HCT116 (cell line): ENCODE results near the gene TIAM2. TPM values are rescaled to one million over a fixed set of nuclear protein-coding genes. Genes with fewer than 3 reads are reported as not detected.

Experiments
- ATAC-seq: fragments of 200-7000 bp; cut with Tn5 transposase; 2 replicates; pipeline ENCODE4 v1.9.1; 2020; ENCODE audit warnings: mild to moderate bottlenecking, moderate library complexity
- BruUV-seq: library from RNA; stranded (reverse); fragments of 400-500 nt; replicated peaks from 2 replicates; lab custom pipeline; 2021; lab: Mats Ljungman, UMichigan
- CTCF ChIA-PET: fragments of 300-600 bp; sonication (Branson Sonifier 250); formaldehyde crosslinking; loops from one replicate; lab custom pipeline; 2021; ENCODE audit warnings: antibody characterized with exemption; lab: Charles Lee
- POLR2A ChIA-PET: fragments of 300-600, 350-600 bp; sonication (Branson Sonifier 250); formaldehyde crosslinking; loops from one replicate; lab custom pipeline; 2021; ENCODE audit warnings: antibody characterized with exemption; lab: Charles Lee
- RAD21 ChIA-PET, 2 experiments: fragments of 300-600 bp; sonication (Branson Sonifier 250); formaldehyde crosslinking; loops; one replicate each; lab custom pipeline; 2023; ENCODE audit warnings: low total read pairs in 2 of 2; ENCODE audit not compliant: uncharacterized antibody in 2 of 2, unreplicated experiment in 2 of 2, low non-redundant PET in 1 of 2; lab: Charles Lee
- DNase-seq: peaks from one replicate; pipeline ENCODE4 v3.0.0-alpha.2; 2010; ENCODE audit warnings: low read depth, low spot score
- H2AFZ ChIP-seq: fragments of 200-600 bp; shearing (Covaris generic), sonication (generic); 2 replicates; pipeline ENCODE4 v1.6.1; 2017; ENCODE audit warnings: low read depth, mixed run types, mixed read lengths, antibody characterized with exemption, low read length; ENCODE audit not compliant: poor library complexity, severe bottlenecking
- H3K27ac ChIP-seq: 2 replicates; pipeline ENCODE4 v1.5.1; 2012; ENCODE audit warnings: low read depth, low read length
- H3K27me3 ChIP-seq: fragments of 200-600 bp; sonication (generic); 2 replicates; pipeline ENCODE4 v1.6.1; 2016; ENCODE audit warnings: mixed run types, low read length, mixed read lengths; ENCODE audit not compliant: insufficient read depth
- H3K36me3 ChIP-seq, 2 experiments: fragments of 200-500 bp in 1 of 2; fragments of 200-600 bp in 1 of 2; sonication (Bioruptor generic) in 1 of 2; sonication (generic) in 1 of 2; 2 replicates each; pipeline versions ENCODE4 v1.5.1 to v1.6.1; 2014 to 2016; ENCODE audit warnings: low read length in 2 of 2, inconsistent platforms in 1 of 2, mixed read lengths in 1 of 2, mixed run types in 1 of 2; ENCODE audit not compliant: insufficient read depth in 2 of 2, control insufficient read depth in 1 of 2
- H3K4me1 ChIP-seq, 2 experiments: fragments of 200-600 bp in 1 of 2; sonication (generic) in 1 of 2; 2 replicates each; pipeline versions ENCODE4 v1.5.1 to v1.6.1; 2012 to 2017; ENCODE audit warnings: low read length in 2 of 2, inconsistent platforms in 1 of 2, mild to moderate bottlenecking in 1 of 2, mixed read lengths in 1 of 2, mixed run types in 1 of 2, moderate library complexity in 1 of 2; ENCODE audit not compliant: insufficient read depth in 2 of 2, control insufficient read depth in 1 of 2
- H3K4me2 ChIP-seq: fragments of 200-600 bp; sonication (generic); 2 replicates; pipeline ENCODE4 v1.6.1; 2017; ENCODE audit warnings: mixed run types, low read length, mixed read lengths
- H3K4me3 ChIP-seq, 2 experiments: fragments of 200-600 bp in 1 of 2; sonication (generic) in 1 of 2; replicated peaks in 1 of 2; 2 replicates each; pipeline ENCODE4 v1.5.1; 2011 to 2016; ENCODE audit warnings: low read length in 2 of 2, control low read depth in 1 of 2, low read depth in 1 of 2, mild to moderate bottlenecking in 1 of 2, mixed read lengths in 1 of 2, mixed run types in 1 of 2
- H3K79me2 ChIP-seq: fragments of 200-600 bp; sonication (generic); 2 replicates; pipeline ENCODE4 v1.6.1; 2017; ENCODE audit warnings: mild to moderate bottlenecking, mixed run types, low read length, moderate library complexity, mixed read lengths; ENCODE audit not compliant: insufficient read depth
- H3K9ac ChIP-seq: fragments of 200-600 bp; sonication (generic); 2 replicates; pipeline ENCODE4 v1.6.1; 2016; ENCODE audit warnings: low read length, mixed read lengths
- H3K9me2 ChIP-seq: fragments of 200-600 bp; sonication (generic), shearing (Covaris generic); 2 replicates; pipeline ENCODE4 v1.6.1; 2017; ENCODE audit warnings: mixed run types, mild to moderate bottlenecking, moderate library complexity; ENCODE audit not compliant: insufficient read depth
- H3K9me3 ChIP-seq, 2 experiments: fragments of 200-500 bp in 1 of 2; fragments of 200-600 bp in 1 of 2; sonication (Bioruptor generic) in 1 of 2; sonication (generic) in 1 of 2; 2 replicates each; pipeline ENCODE4 v1.6.1; 2014 to 2017; ENCODE audit warnings: low read length in 2 of 2, mixed read lengths in 2 of 2, inconsistent platforms in 1 of 2, low read depth in 1 of 2, mild to moderate bottlenecking in 1 of 2, mixed run types in 1 of 2, moderate library complexity in 1 of 2; ENCODE audit not compliant: control insufficient read depth in 1 of 2, insufficient read depth in 1 of 2
- H4K20me1 ChIP-seq: fragments of 200-600 bp; sonication (generic), shearing (Covaris generic); 2 replicates; pipeline ENCODE4 v1.6.1; 2017; ENCODE audit warnings: mixed run types, mild to moderate bottlenecking, moderate library complexity; ENCODE audit not compliant: insufficient read depth
- ATF3 ChIP-seq: IDR thresholded peaks from 2 replicates; pipeline ENCODE4 v1.6.1; 2012
- EGR1 ChIP-seq: IDR thresholded peaks from 2 replicates; pipeline ENCODE4 v1.6.1; 2012; ENCODE audit warnings: low read depth
- ELF1 ChIP-seq: IDR thresholded peaks from 2 replicates; pipeline ENCODE4 v1.6.1; 2012; ENCODE audit warnings: low read depth, borderline replicate concordance
- EZH2 ChIP-seq: fragments of 200-600 bp; sonication (generic); IDR thresholded peaks from 2 replicates; pipeline ENCODE4 v1.6.1; 2017; ENCODE audit warnings: antibody characterized with exemption, mixed run types
- EZH2phosphoT487 ChIP-seq: fragments of 200-600 bp; IDR thresholded peaks from 2 replicates; pipeline ENCODE4 v1.6.1; 2018; ENCODE audit warnings: antibody characterized with exemption, borderline replicate concordance
- FOSL1 ChIP-seq: IDR thresholded peaks from 2 replicates; pipeline ENCODE4 v1.6.1; 2012; ENCODE audit warnings: low read depth
- JUND ChIP-seq: IDR thresholded peaks from 2 replicates; pipeline ENCODE4 v1.6.1; 2012
- POLR2A ChIP-seq: IDR thresholded peaks from 2 replicates; pipeline ENCODE4 v1.7.0; 2011; ENCODE audit warnings: borderline replicate concordance; ENCODE audit not compliant: insufficient read depth, insufficient read length; ENCODE audit errors: extremely low read depth
- POLR2AphosphoS5 ChIP-seq: IDR thresholded peaks from 2 replicates; pipeline ENCODE4 v1.6.1; 2011; ENCODE audit warnings: mild to moderate bottlenecking, low read depth, low read length, moderate library complexity
- RAD21 ChIP-seq: IDR thresholded peaks from 2 replicates; pipeline ENCODE4 v1.6.1; 2012; ENCODE audit warnings: low read depth, mild to moderate bottlenecking
- SIN3A ChIP-seq: IDR thresholded peaks from 2 replicates; pipeline ENCODE4 v1.6.1; 2012; ENCODE audit warnings: low read depth
- SP1 ChIP-seq: IDR thresholded peaks from 2 replicates; pipeline ENCODE4 v1.6.1; 2012; ENCODE audit warnings: low read depth
- SRF ChIP-seq: IDR thresholded peaks from 2 replicates; pipeline ENCODE4 v1.6.1; 2012; ENCODE audit warnings: low read depth
- TCF7L2 ChIP-seq: IDR thresholded peaks from 2 replicates; pipeline ENCODE4 v1.7.0; 2011; ENCODE audit warnings: borderline replicate concordance, inconsistent platforms; ENCODE audit not compliant: insufficient read depth, insufficient read length; ENCODE audit errors: extremely low read depth
- YY1 ChIP-seq: IDR thresholded peaks from 2 replicates; pipeline ENCODE4 v1.6.1; 2011; ENCODE audit warnings: low read length, low read depth, moderate library complexity, mild to moderate bottlenecking; ENCODE audit not compliant: insufficient replicate concordance; ENCODE audit errors: extremely low read depth
- ZBTB33 ChIP-seq: IDR thresholded peaks from 2 replicates; pipeline ENCODE4 v1.6.1; 2011; ENCODE audit warnings: mild to moderate bottlenecking, low read length, moderate library complexity; ENCODE audit not compliant: insufficient replicate concordance; ENCODE audit errors: extremely low read depth
- ZFX ChIP-seq: fragments of 450-650 bp; IDR thresholded peaks from 2 replicates; pipeline ENCODE4 v1.6.1; 2017
- ZNF274 ChIP-seq: fragments of 200-500 bp; sonication (Bioruptor generic); IDR thresholded peaks from 2 replicates; pipeline ENCODE4 v1.6.1; 2014; ENCODE audit warnings: mild to moderate bottlenecking, low read depth, low read length, inconsistent platforms
- intact Hi-C: fragments of 100-400 bp; cut with micrococcal nuclease; formaldehyde crosslinking; loops from 2 replicates; pipeline ENCODE4 v1.10.0; 2022
- total RNA-seq: library from RNA; stranded (reverse); gene quantifications from one replicate; pipeline ENCODE4 v1.2.1, GENCODE V29; 2021; ENCODE audit not compliant: unreplicated experiment
- TF ChIP-seq, protein P1 (sequence below): IDR thresholded peaks from 2 replicates; pipeline ENCODE4 v1.6.1; 2012
- TF ChIP-seq, protein P2 (sequence below), 3 experiments: fragments of 200-600 bp in 1 of 3; sonication (generic) in 1 of 3; IDR thresholded peaks in 2 of 3; conservative IDR thresholded peaks in 1 of 3; 2 replicates each; pipeline ENCODE4 v1.5.1; 2012 to 2017; ENCODE audit warnings: low read depth in 2 of 3, low read length in 2 of 3, antibody characterized with exemption in 1 of 3, borderline replicate concordance in 1 of 3, control low read depth in 1 of 3, mild to moderate bottlenecking in 1 of 3, mixed read lengths in 1 of 3, mixed run types in 1 of 3, moderate library complexity in 1 of 3; ENCODE audit not compliant: insufficient read depth in 1 of 3

Gene TIAM2
- total RNA-seq, 1 experiment from 2014 or later, result 9.4 TPM

- no peak for TF ChIP-seq FOSL1
These were observed 147.3 kb downstream of the TIAM2 start (continued) for GRCh38 chr6:155142168-155143028.

- Histone ChIP-seq H3K9ac (no peak overlapping the region), H2AFZ (no peak overlapping the region), H3K9me3 (no peaks in the 10 kb centered on the region), H3K79me2 (no peaks in the 10 kb centered on the region), H3K27me3 (no peaks in the 10 kb centered on the region), H3K4me1 (no peaks in the 10 kb centered on the region), H3K27ac (no peak overlapping the region), H4K20me1 (no peaks in the 10 kb centered on the region), H3K36me3 (no peaks in the 10 kb centered on the region), H3K4me3 (no peak overlapping the region), H3K9me2 (no peaks in the 10 kb centered on the region), H3K4me2 (no peak overlapping the region)
- no peak for DNase-seq
- CTCF ChIA-PET, result no interaction called here
- RAD21 ChIA-PET, result no interaction called here
- ATAC-seq, result no peak
- BruUV-seq, result no TSS peak
- TF ChIP-seq POLR2A (no peak), SRF (no peak), YY1 (no peak), ZBTB33 (no peak), SIN3A (no peak), ZNF274 (no peak), TCF7L2 (no peak), EGR1 (no peak), ELF1 (no peak), EZH2phosphoT487 (no peak), ATF3 (no peak), SP1 (no peak), ZFX (no peak), JUND (no peak), POLR2AphosphoS5 (no peak), RAD21 (no peak), EZH2 (no peak), FOSL1 (no peak)
- TF ChIP-seq, protein P1, sequence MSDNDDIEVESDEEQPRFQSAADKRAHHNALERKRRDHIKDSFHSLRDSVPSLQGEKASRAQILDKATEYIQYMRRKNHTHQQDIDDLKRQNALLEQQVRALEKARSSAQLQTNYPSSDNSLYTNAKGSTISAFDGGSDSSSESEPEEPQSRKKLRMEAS, result no peak
- TF ChIP-seq, protein P2, sequence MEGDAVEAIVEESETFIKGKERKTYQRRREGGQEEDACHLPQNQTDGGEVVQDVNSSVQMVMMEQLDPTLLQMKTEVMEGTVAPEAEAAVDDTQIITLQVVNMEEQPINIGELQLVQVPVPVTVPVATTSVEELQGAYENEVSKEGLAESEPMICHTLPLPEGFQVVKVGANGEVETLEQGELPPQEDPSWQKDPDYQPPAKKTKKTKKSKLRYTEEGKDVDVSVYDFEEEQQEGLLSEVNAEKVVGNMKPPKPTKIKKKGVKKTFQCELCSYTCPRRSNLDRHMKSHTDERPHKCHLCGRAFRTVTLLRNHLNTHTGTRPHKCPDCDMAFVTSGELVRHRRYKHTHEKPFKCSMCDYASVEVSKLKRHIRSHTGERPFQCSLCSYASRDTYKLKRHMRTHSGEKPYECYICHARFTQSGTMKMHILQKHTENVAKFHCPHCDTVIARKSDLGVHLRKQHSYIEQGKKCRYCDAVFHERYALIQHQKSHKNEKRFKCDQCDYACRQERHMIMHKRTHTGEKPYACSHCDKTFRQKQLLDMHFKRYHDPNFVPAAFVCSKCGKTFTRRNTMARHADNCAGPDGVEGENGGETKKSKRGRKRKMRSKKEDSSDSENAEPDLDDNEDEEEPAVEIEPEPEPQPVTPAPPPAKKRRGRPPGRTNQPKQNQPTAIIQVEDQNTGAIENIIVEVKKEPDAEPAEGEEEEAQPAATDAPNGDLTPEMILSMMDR (IDR thresholded peaks at IDR 0.05 in 2 of 3, conservative IDR thresholded peaks at IDR 0.05 in 1 of 3; ENCODE audit: borderline replicate concordance in 1 of 3, insufficient read depth in 1 of 3, low read depth in 2 of 3, low read length in 2 of 3), result no peak
- POLR2A ChIA-PET, result no interaction called here
- intact Hi-C loops, result no loop called here
These were observed 148.0 kb downstream of the TIAM2 start for GRCh38 chr6:155143029-155143577.
